K562 (cell line): ENCODE measurements around the gene CNTN4. TPM values are rescaled to one million over a fixed set of nuclear protein-coding genes. Genes with fewer than 3 reads are reported as not detected.

Experiments used
- ATAC-seq: fragments of 200-7000 bp; cut with Tn5 transposase; 3 replicates; pipeline ENCODE4 v1.9.1; 2020; ENCODE audit warnings: moderate library complexity
- BruUV-seq: library from RNA; stranded (reverse); fragments of 400-500 nt; replicated peaks from 2 replicates; lab custom pipeline; 2021; lab: Mats Ljungman, UMichigan
- CTCF ChIA-PET: fragments of 300-600 bp; formaldehyde crosslinking; extraction: SDS; loops from one replicate; lab custom pipeline; 2021; ENCODE audit warnings: low intra/inter-chr PET ratio; lab: Yijun Ruan, JAX
- POLR2A ChIA-PET: fragments of 300-600, 350-650 bp; sonication (Branson Sonifier 250); formaldehyde crosslinking; extraction: SDS; loops from one replicate; lab custom pipeline; 2021; ENCODE audit warnings: antibody characterized with exemption, inconsistent platforms; lab: Yijun Ruan, JAX
- DNase-seq, 4 experiments: peaks; one replicate each; pipeline versions ENCODE4 v3.0.0 to v3.0.0-alpha.2; 2011 to 2018; ENCODE audit warnings: low spot score in 3 of 4, mixed read lengths in 3 of 4; ENCODE audit errors: extremely low read depth in 1 of 4
- FAIRE-seq: peaks from 2 replicates; lab custom pipeline; 2011; peaks lifted over from hg19 to GRCh38; lab: Jason Lieb, UNC
- H2AFZ ChIP-seq: 2 replicates; pipeline ENCODE4 v1.6.0; 2011; ENCODE audit warnings: low read depth, low read length, control low read depth, inconsistent platforms
- H3K27ac ChIP-seq: fragments of 200-600 bp; 3 replicates; pipeline ENCODE4 v1.8.0; 2011; ENCODE audit warnings: low read depth, mild to moderate bottlenecking, control low read depth, inconsistent platforms, low read length, moderate library complexity, mixed read lengths; ENCODE audit errors: extremely low read depth
- H3K27me3 ChIP-seq, 2 experiments: fragments of 300-600 bp in 1 of 2; 2 replicates in 1 of 2; 3 replicates in 1 of 2; pipeline versions ENCODE4 v1.6.0 to v1.8.0; 2011; ENCODE audit warnings: inconsistent platforms in 2 of 2, low read length in 2 of 2, mild to moderate bottlenecking in 1 of 2, mixed read lengths in 1 of 2, moderate library complexity in 1 of 2; ENCODE audit not compliant: control insufficient read depth in 2 of 2, insufficient read depth in 2 of 2
- H3K36me3 ChIP-seq: fragments of 300-600 bp; 3 replicates; pipeline ENCODE4 v1.8.0; 2011; ENCODE audit warnings: mild to moderate bottlenecking, low read length, inconsistent platforms; ENCODE audit not compliant: control insufficient read depth, insufficient read depth
- H3K4me1 ChIP-seq, 2 experiments: fragments of 200-600 bp in 1 of 2; replicated peaks in 1 of 2; 2 replicates in 1 of 2; 3 replicates in 1 of 2; pipeline versions ENCODE4 v1.5.1 to v1.8.0; 2011; ENCODE audit warnings: inconsistent platforms in 2 of 2, low read length in 2 of 2, mild to moderate bottlenecking in 1 of 2, mixed read lengths in 1 of 2, moderate library complexity in 1 of 2; ENCODE audit not compliant: control insufficient read depth in 2 of 2, insufficient read depth in 2 of 2
- H3K4me2 ChIP-seq: 2 replicates; pipeline ENCODE4 v1.6.1; 2011; ENCODE audit warnings: low read length, control low read depth, inconsistent platforms, mixed read lengths; ENCODE audit not compliant: insufficient read depth
- H3K4me3 ChIP-seq: fragments of 200-600 bp; sonication (generic), shearing (Covaris generic); 2 replicates; pipeline ENCODE4 v1.5.1; 2016; ENCODE audit warnings: control low read depth, inconsistent platforms
- H3K79me2 ChIP-seq: fragments of 200-600 bp; 3 replicates; pipeline ENCODE4 v1.8.0; 2011; ENCODE audit warnings: low read length, inconsistent platforms; ENCODE audit not compliant: control insufficient read depth, insufficient read depth
- H3K9ac ChIP-seq, 2 experiments: 2 replicates each; pipeline versions ENCODE4 v1.6.0 to v1.6.1; 2011; ENCODE audit warnings: low read depth in 2 of 2, low read length in 2 of 2, control low read depth in 1 of 2, inconsistent platforms in 1 of 2, mild to moderate bottlenecking in 1 of 2, mixed read lengths in 1 of 2; ENCODE audit not compliant: insufficient read depth in 1 of 2
- H3K9me1 ChIP-seq: one replicate; pipeline ENCODE4 v1.6.0; 2011; ENCODE audit warnings: inconsistent platforms, mild to moderate bottlenecking, low read length, moderate library complexity; ENCODE audit not compliant: control insufficient read depth, insufficient read depth
- H3K9me3 ChIP-seq: replicated peaks from 2 replicates; pipeline ENCODE4 v1.5.1; 2011; ENCODE audit warnings: low read depth, low read length, inconsistent platforms; ENCODE audit not compliant: control insufficient read depth, insufficient read depth
- H4K20me1 ChIP-seq: replicated peaks from 2 replicates; pipeline ENCODE4 v1.6.1; 2011; ENCODE audit warnings: low read length, inconsistent platforms, mixed read lengths; ENCODE audit not compliant: control insufficient read depth, insufficient read depth
- ARID2 ChIP-seq: fragments of 450-650 bp; IDR thresholded peaks from 2 replicates; pipeline ENCODE4 v1.6.1; 2017; ENCODE audit warnings: antibody characterized with exemption, mild to moderate bottlenecking
- CTBP1 ChIP-seq: fragments of 450-650 bp; IDR thresholded peaks from 2 replicates; pipeline ENCODE4 v1.6.1; 2016; ENCODE audit warnings: borderline replicate concordance
- FOXK1 ChIP-seq: sonication (generic); formaldehyde crosslinking; IDR thresholded peaks from 2 replicates; pipeline ENCODE4 v1.8.0; 2022; ENCODE audit warnings: missing genetic modification reagents, mild to moderate bottlenecking, borderline replicate concordance
- HDAC6 ChIP-seq: IDR thresholded peaks from 2 replicates; pipeline ENCODE4 v1.6.1; 2012; ENCODE audit warnings: low read depth, mild to moderate bottlenecking, control low read depth, inconsistent platforms, low read length, moderate library complexity
- HNRNPK ChIP-seq: fragments of 200-400 bp; formaldehyde crosslinking; IDR thresholded peaks from one replicate; pipeline ENCODE4 v1.6.1; 2018; ENCODE audit warnings: mild to moderate bottlenecking, low read depth, low read length; ENCODE audit not compliant: poor library complexity, severe bottlenecking
- ILK ChIP-seq: fragments of 450-650 bp; IDR thresholded peaks from 2 replicates; pipeline ENCODE4 v1.6.1; 2016; ENCODE audit warnings: missing genetic modification characterization, low read depth, mild to moderate bottlenecking, missing compliant biosample characterization, moderate library complexity, borderline replicate concordance
- PTTG1 ChIP-seq: fragments of 450-650 bp; IDR thresholded peaks from 2 replicates; pipeline ENCODE4 v1.6.1; 2016; ENCODE audit warnings: low read depth, mild to moderate bottlenecking, missing genetic modification characterization, missing compliant biosample characterization
- RFX1 ChIP-seq: fragments of 450-650 bp; IDR thresholded peaks from 2 replicates; pipeline ENCODE4 v1.6.1; 2016; ENCODE audit warnings: mild to moderate bottlenecking, moderate library complexity
- RFX7 ChIP-seq: fragments of 250-450 bp; sonication (Bioruptor Pico); IDR thresholded peaks from 2 replicates; pipeline ENCODE4 v1.5.1; 2021; ENCODE audit warnings: mild to moderate bottlenecking
- ZKSCAN1 ChIP-seq: fragments of 150-350 bp; IDR thresholded peaks from 2 replicates; pipeline ENCODE4 v1.6.1; 2016; ENCODE audit warnings: low read depth, low read length
- ZNF583 ChIP-seq: fragments of 250-450 bp; sonication (Bioruptor Pico); IDR thresholded peaks from 2 replicates; pipeline ENCODE4 v1.4.0; 2020
- ZNF76 ChIP-seq: fragments of 250-450 bp; sonication (Bioruptor Pico); IDR thresholded peaks from 2 replicates; pipeline ENCODE4 v1.4.0; 2020; ENCODE audit warnings: mild to moderate bottlenecking, moderate library complexity, borderline replicate concordance
- WGBS: fragments of 100-300 bp; shearing (Covaris generic); methylation state at CpG from one replicate; pipeline ENCODE4 v1.1.6; 2016; ENCODE audit warnings: low coverage, mixed read lengths; ENCODE audit not compliant: insufficient coverage; ENCODE audit errors: missing lambda C conversion rate; 5-methylcytosine and 5-hydroxymethylcytosine counted together
- in situ Hi-C: fragments of 300-500 bp; cut with MboI; formaldehyde crosslinking; loops from 4 replicates; pipeline ENCODE4 v1.15.0; 2018; ENCODE audit warnings: inconsistent platforms, mixed read lengths
- intact Hi-C: fragments of 100-400 bp; cut with micrococcal nuclease; formaldehyde crosslinking; loops from 2 replicates; pipeline ENCODE4 v1.14.2; 2022
- polyA plus RNA-seq, 8 experiments: library from polyadenylated mRNA; depleted of rRNA in 4 of 8; stranded (reverse) in 5 of 8; unstranded in 3 of 8; fragments of >200 nt; fragmentation: Nextera tagmentation in 2 of 8; fragmentation: Illumina TruSeq in 1 of 8; extraction: Ambion mirVana in 2 of 8; extraction: Trizol in 1 of 8; gene quantifications; 2 replicates each; pipeline versions ENCODE4 v1.2.1 to v1.2.3, GENCODE V29; 2011 to 2014; ENCODE audit warnings: inconsistent platforms in 1 of 8, missing spikeins in 1 of 8
- total RNA-seq, 7 experiments: library from RNA; depleted of rRNA in 6 of 7; stranded (reverse); fragments of >200 nt in 6 of 7; fragmentation: Illumina TruSeq in 2 of 7; extraction: Trizol in 2 of 7; gene quantifications; 2 replicates each; pipeline versions ENCODE4 v1.2.1 to v1.2.3, GENCODE V29; 2011 to 2021; ENCODE audit warnings: low replicate concordance in 1 of 7
- TF ChIP-seq, protein P1 (sequence below): fragments of 250-450 bp; sonication (Bioruptor Pico); IDR thresholded peaks from 2 replicates; pipeline ENCODE4 v1.8.0; 2021; ENCODE audit warnings: borderline replicate concordance, mild to moderate bottlenecking, moderate library complexity; ENCODE audit not compliant: poor library complexity, severe bottlenecking
- TF ChIP-seq, protein P2 (sequence below): IDR thresholded peaks from 2 replicates; pipeline ENCODE4 v1.6.1; 2012; ENCODE audit warnings: low read depth, low read length, improper control_type of control experiment, borderline replicate concordance
- TF ChIP-seq, protein P3 (sequence below): fragments of 250-450 bp; sonication (Bioruptor Pico); IDR thresholded peaks from 2 replicates; pipeline ENCODE4 v1.8.0; 2021; ENCODE audit warnings: moderate library complexity, mild to moderate bottlenecking, inconsistent platforms

Gene CNTN4
- total and polyA plus RNA-seq, 9 of the 15 experiments (the other 6 are each of a cell fraction or from before 2014, with no cell fraction given) = not detected

DNA sequence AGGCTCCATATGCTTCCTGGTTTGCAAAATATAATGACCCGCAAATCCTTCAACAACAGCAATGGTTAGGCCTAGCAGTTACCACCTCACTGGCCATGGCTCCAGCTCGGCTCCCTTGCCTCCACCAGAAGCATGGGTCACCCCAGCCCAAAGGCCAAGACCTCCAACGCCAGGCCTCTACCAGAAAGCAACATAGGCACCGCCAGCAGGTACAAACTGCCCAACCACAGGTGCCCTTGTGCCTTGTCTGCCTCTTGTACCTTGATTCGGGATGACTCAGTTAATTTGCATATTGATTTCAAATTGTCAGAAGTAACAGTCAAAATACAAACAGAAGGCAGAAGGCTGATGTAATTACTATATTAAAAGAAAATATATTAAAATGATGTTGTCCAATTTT is 886.8 kb downstream of the CNTN4 start:
- H4K20me1 ChIP-seq = no peaks in the 10 kb centered on the region
- ChIA-PET CTCF (no interaction called here), POLR2A (no interaction called here)
- no peak overlapping the region for H3K4me2 ChIP-seq
- no peak for TF ChIP-seq RFX1
- no peak for TF ChIP-seq CTBP1
- TF ChIP-seq HDAC6 = no peak
- TF ChIP-seq, protein P1, sequence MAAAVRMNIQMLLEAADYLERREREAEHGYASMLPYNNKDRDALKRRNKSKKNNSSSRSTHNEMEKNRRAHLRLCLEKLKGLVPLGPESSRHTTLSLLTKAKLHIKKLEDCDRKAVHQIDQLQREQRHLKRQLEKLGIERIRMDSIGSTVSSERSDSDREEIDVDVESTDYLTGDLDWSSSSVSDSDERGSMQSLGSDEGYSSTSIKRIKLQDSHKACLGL (CRISPR knock-in tag) = no peak
- no peak for TF ChIP-seq HNRNPK
- no peak for TF ChIP-seq ILK
- no peak for TF ChIP-seq RFX7 (CRISPR knock-in tag)
- TF ChIP-seq, protein P2, sequence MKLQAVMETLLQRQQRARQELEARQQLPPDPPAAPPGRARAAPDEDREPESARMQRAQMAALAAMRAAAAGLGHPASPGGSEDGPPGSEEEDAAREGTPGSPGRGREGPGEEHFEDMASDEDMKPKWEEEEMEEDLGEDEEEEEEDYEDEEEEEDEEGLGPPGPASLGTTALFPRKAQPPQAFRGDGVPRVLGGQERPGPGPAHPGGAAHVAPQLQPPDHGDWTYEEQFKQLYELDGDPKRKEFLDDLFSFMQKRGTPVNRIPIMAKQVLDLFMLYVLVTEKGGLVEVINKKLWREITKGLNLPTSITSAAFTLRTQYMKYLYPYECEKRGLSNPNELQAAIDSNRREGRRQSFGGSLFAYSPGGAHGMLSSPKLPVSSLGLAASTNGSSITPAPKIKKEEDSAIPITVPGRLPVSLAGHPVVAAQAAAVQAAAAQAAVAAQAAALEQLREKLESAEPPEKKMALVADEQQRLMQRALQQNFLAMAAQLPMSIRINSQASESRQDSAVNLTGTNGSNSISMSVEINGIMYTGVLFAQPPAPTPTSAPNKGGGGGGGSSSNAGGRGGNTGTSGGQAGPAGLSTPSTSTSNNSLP = no peak
- TF ChIP-seq PTTG1 (tag) = no peak
- TF ChIP-seq ZNF583 (CRISPR knock-in tag) = no peak
- no peak for TF ChIP-seq FOXK1 (CRISPR knock-in tag)
- no peak for TF ChIP-seq ZNF76 (CRISPR knock-in tag)
- TF ChIP-seq, protein P3, sequence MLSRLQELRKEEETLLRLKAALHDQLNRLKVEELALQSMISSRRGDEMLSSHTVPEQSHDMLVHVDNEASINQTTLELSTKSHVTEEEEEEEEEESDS (CRISPR knock-in tag) = no peak
- no peak for TF ChIP-seq ZKSCAN1
- TF ChIP-seq ARID2 = no peak
- H3K27ac ChIP-seq = no peak overlapping the region
- no peak overlapping the region for H2AFZ ChIP-seq
- no peak for DNase-seq
- FAIRE-seq = no peak
- no peaks in the 10 kb centered on the region for H3K79me2 ChIP-seq
- H3K9me3 ChIP-seq = no peaks in the 10 kb centered on the region
- no peaks in the 10 kb centered on the region for H3K9me1 ChIP-seq
- ATAC-seq = no peak
- no peak overlapping the region for H3K4me3 ChIP-seq
- WGBS = 0% methylated on average over 5 of the region's 5 CpGs
- no TSS peak for BruUV-seq
- no peaks in the 10 kb centered on the region for H3K27me3 ChIP-seq
- H3K4me1 ChIP-seq = no peaks in the 10 kb centered on the region
- in situ Hi-C loops (no loop called here), intact Hi-C loops (no loop called here)
- H3K36me3 ChIP-seq = no peaks in the 10 kb centered on the region
- H3K9ac ChIP-seq = no peak overlapping the region
